HEK293 (cell line): Measurements from ENCODE around the gene SLC35E4.
A peak's percentile ranks its signal among the peaks of the same experiment; 100 is the strongest.
"Not testable (repeated sequence)": the region's sequence is repeated elsewhere in the genome, so short reads cannot be mapped to it uniquely, and the experiment has no call there.

Source experiments
- CTCF ChIA-PET: fragments of 350-600 bp; formaldehyde crosslinking; extraction: SDS; loops from one replicate; lab custom pipeline; 2021; ENCODE audit warnings: antibody characterized with exemption; lab: Yijun Ruan, JAX
- POLR2A ChIA-PET: fragments of 300-600 bp; formaldehyde crosslinking; extraction: SDS; loops from one replicate; lab custom pipeline; 2020; ENCODE audit warnings: antibody characterized with exemption, inconsistent platforms; lab: Yijun Ruan, JAX
- H3K27ac ChIP-seq: fragments of 200-500 bp; sonication (Bioruptor generic); 2 replicates; pipeline ENCODE4 v1.5.1; 2014; ENCODE audit warnings: low read depth, low read length, control low read depth, inconsistent platforms; ENCODE audit errors: extremely low read depth
- H3K36me3 ChIP-seq, 2 experiments: fragments of 200-500 bp in 1 of 2; sonication (Bioruptor generic) in 1 of 2; 1 replicate in 1 of 2; 2 replicates in 1 of 2; pipeline ENCODE4 v1.5.1; 2014 to 2017; ENCODE audit warnings: inconsistent platforms in 2 of 2, low read length in 2 of 2; ENCODE audit not compliant: control insufficient read depth in 2 of 2, insufficient read depth in 1 of 2
- H3K4me1 ChIP-seq: fragments of 200-500 bp; sonication (Bioruptor generic); 2 replicates; pipeline ENCODE4 v1.5.1; 2014; ENCODE audit warnings: mild to moderate bottlenecking, low read length, inconsistent platforms; ENCODE audit not compliant: control insufficient read depth, insufficient read depth
- H3K4me3 ChIP-seq: 2 replicates; pipeline ENCODE4 v1.5.1; 2011; ENCODE audit warnings: low read depth, mild to moderate bottlenecking, control low read depth, low read length, moderate library complexity
- H3K9me3 ChIP-seq: fragments of 200-500 bp; sonication (Bioruptor generic); 2 replicates; pipeline ENCODE4 v1.5.1; 2014; ENCODE audit warnings: low read depth, low read length, inconsistent platforms; ENCODE audit not compliant: control insufficient read depth, insufficient read depth
- ATF2 ChIP-seq: fragments of 450-650 bp; formaldehyde crosslinking; IDR thresholded peaks from 2 replicates; pipeline ENCODE4 v1.5.1; 2016; ENCODE audit warnings: missing biosample characterization, missing genetic modification characterization, low read depth
- IKZF3 ChIP-seq: fragments of 450-650 bp; IDR thresholded peaks from 2 replicates; pipeline ENCODE4 v1.5.0; 2018; ENCODE audit warnings: missing biosample characterization, mild to moderate bottlenecking, missing genetic modification characterization, moderate library complexity
- ZBTB17 ChIP-seq: fragments of 450-650 bp; formaldehyde crosslinking; IDR thresholded peaks from 2 replicates; pipeline ENCODE4 v1.5.1; 2016; ENCODE audit warnings: missing biosample characterization, missing genetic modification characterization
- ZNF16 ChIP-seq: fragments of 450-650 bp; formaldehyde crosslinking; IDR thresholded peaks from 2 replicates; pipeline ENCODE4 v1.5.1; 2016; ENCODE audit warnings: low read depth, missing biosample characterization, missing genetic modification characterization
- ZNF211 ChIP-seq: fragments of 450-650 bp; formaldehyde crosslinking; IDR thresholded peaks from 2 replicates; pipeline ENCODE4 v1.5.1; 2016; ENCODE audit warnings: low read depth, missing biosample characterization, missing genetic modification characterization
- ZNF23 ChIP-seq: fragments of 450-650 bp; formaldehyde crosslinking; IDR thresholded peaks from 2 replicates; pipeline ENCODE4 v1.5.1; 2016; ENCODE audit warnings: missing biosample characterization, missing genetic modification characterization, borderline replicate concordance
- ZNF239 ChIP-seq: fragments of 450-650 bp; formaldehyde crosslinking; IDR thresholded peaks from 2 replicates; pipeline ENCODE4 v1.5.1; 2016; ENCODE audit warnings: missing biosample characterization, missing genetic modification characterization
- ZNF274 ChIP-seq, 2 experiments: fragments of 200-500 bp in 1 of 2; fragments of 450-650 bp in 1 of 2; sonication (Bioruptor generic) in 1 of 2; formaldehyde crosslinking in 1 of 2; IDR thresholded peaks; 2 replicates each; pipeline versions ENCODE4 v1.5.1 to v1.6.1; 2014 to 2016; ENCODE audit warnings: borderline replicate concordance in 1 of 2, inconsistent platforms in 1 of 2, low read length in 1 of 2, missing biosample characterization in 1 of 2, missing genetic modification characterization in 1 of 2
- ZNF280C ChIP-seq: fragments of 450-650 bp; formaldehyde crosslinking; IDR thresholded peaks from 2 replicates; pipeline ENCODE4 v1.5.1; 2016; ENCODE audit warnings: missing biosample characterization, missing genetic modification characterization
- ZNF311 ChIP-seq: fragments of 450-650 bp; formaldehyde crosslinking; IDR thresholded peaks from 2 replicates; pipeline ENCODE4 v1.5.1; 2017; ENCODE audit warnings: missing biosample characterization, missing genetic modification characterization, borderline replicate concordance
- ZNF350 ChIP-seq: fragments of 450-650 bp; formaldehyde crosslinking; IDR thresholded peaks from 2 replicates; pipeline ENCODE4 v1.5.0; 2017; ENCODE audit warnings: missing biosample characterization, mild to moderate bottlenecking, missing genetic modification characterization
- ZNF394 ChIP-seq: fragments of 450-650 bp; formaldehyde crosslinking; IDR thresholded peaks from 2 replicates; pipeline ENCODE4 v1.5.1; 2016; ENCODE audit warnings: missing biosample characterization, missing genetic modification characterization, mild to moderate bottlenecking, moderate library complexity, borderline replicate concordance
- ZNF548 ChIP-seq: fragments of 450-650 bp; formaldehyde crosslinking; IDR thresholded peaks from 2 replicates; pipeline ENCODE4 v1.5.1; 2016; ENCODE audit warnings: missing biosample characterization, missing genetic modification characterization
- ZNF571 ChIP-seq: fragments of 450-650 bp; formaldehyde crosslinking; IDR thresholded peaks from 2 replicates; pipeline ENCODE4 v1.5.0; 2017; ENCODE audit warnings: missing biosample characterization, missing genetic modification characterization
- ZNF623 ChIP-seq: fragments of 450-650 bp; formaldehyde crosslinking; IDR thresholded peaks from 2 replicates; pipeline ENCODE4 v1.5.1; 2016; ENCODE audit warnings: missing biosample characterization, missing genetic modification characterization
- ZNF624 ChIP-seq: fragments of 450-650 bp; formaldehyde crosslinking; IDR thresholded peaks from 2 replicates; pipeline ENCODE4 v1.5.1; 2017; ENCODE audit warnings: missing biosample characterization, missing genetic modification characterization
- ZNF629 ChIP-seq: fragments of 450-650 bp; formaldehyde crosslinking; IDR thresholded peaks from 2 replicates; pipeline ENCODE4 v1.5.1; 2017; ENCODE audit warnings: missing biosample characterization, missing genetic modification characterization
- TF ChIP-seq, protein P1 (sequence below): fragments of 450-650 bp; formaldehyde crosslinking; IDR thresholded peaks from 2 replicates; pipeline ENCODE4 v1.5.0; 2017; ENCODE audit warnings: missing biosample characterization, missing genetic modification characterization, borderline replicate concordance

The SLC35E4 gene

DNA sequence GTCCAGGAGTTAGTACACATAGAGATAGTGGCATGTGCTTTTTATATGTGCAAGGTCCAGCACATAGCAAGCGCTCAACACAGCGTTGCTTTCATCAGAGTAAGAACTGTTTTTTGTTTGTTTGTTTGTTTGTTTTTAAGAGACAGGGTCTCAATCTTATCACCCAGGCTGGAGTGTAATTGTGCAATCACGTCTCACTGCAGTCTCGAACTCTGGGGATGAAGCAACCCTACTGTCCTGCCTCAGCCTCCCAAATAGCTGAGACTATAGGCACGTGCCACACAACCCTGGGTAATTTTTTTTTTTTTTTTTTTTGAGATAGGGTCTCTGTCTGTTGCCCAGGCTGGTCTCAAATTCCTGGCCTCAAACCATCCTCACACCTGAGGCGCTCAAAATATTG is 17.8 kb upstream of the SLC35E4 start:
- H3K9me3 ChIP-seq, result no peaks in the 10 kb centered on the region
- H3K4me3 ChIP-seq, result no peak overlapping the region
- H3K4me1 ChIP-seq, result no peaks in the 10 kb centered on the region
- H3K36me3 ChIP-seq, result peaks cover 0 to 4% of the 10 kb centered on the region in 2 experiments; a peak in 1 of 3 replicates
- CTCF ChIA-PET, result interaction anchor here (3.2 to 3.4 kb wide), 2 partner anchors 16 to 17 kb away, joined by 10 to 29 read pairs; partner anchors contain the start of gene SLC35E4
- H3K27ac ChIP-seq, result no peak overlapping the region
- POLR2A ChIA-PET, result no interaction called here
- TF ChIP-seq, protein P1, sequence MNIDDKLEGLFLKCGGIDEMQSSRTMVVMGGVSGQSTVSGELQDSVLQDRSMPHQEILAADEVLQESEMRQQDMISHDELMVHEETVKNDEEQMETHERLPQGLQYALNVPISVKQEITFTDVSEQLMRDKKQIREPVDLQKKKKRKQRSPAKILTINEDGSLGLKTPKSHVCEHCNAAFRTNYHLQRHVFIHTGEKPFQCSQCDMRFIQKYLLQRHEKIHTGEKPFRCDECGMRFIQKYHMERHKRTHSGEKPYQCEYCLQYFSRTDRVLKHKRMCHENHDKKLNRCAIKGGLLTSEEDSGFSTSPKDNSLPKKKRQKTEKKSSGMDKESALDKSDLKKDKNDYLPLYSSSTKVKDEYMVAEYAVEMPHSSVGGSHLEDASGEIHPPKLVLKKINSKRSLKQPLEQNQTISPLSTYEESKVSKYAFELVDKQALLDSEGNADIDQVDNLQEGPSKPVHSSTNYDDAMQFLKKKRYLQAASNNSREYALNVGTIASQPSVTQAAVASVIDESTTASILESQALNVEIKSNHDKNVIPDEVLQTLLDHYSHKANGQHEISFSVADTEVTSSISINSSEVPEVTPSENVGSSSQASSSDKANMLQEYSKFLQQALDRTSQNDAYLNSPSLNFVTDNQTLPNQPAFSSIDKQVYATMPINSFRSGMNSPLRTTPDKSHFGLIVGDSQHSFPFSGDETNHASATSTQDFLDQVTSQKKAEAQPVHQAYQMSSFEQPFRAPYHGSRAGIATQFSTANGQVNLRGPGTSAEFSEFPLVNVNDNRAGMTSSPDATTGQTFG (tag by site-specific recombination), result no peak
- TF ChIP-seq ZNF23 (tag by site-specific recombination) (no peak), ZNF274 (IDR thresholded peaks at IDR 0.05; ENCODE audit: low read length) (no peak), ZNF274 (tag by site-specific recombination; IDR thresholded peaks at IDR 0.05; ENCODE audit: borderline replicate concordance) (no peak), ZNF571 (tag by site-specific recombination) (no peak), IKZF3 (tag by site-specific recombination) (no peak), ZNF311 (no peak), ZNF280C (tag by site-specific recombination) (no peak), ZNF548 (tag by site-specific recombination) (no peak), ZNF16 (tag by site-specific recombination) (no peak), ZNF394 (tag by site-specific recombination) (no peak), ZNF629 (tag by site-specific recombination) (no peak), ATF2 (tag by site-specific recombination) (no peak), ZNF350 (tag by site-specific recombination) (no peak), ZBTB17 (tag by site-specific recombination) (no peak), ZNF623 (tag by site-specific recombination) (no peak), ZNF211 (tag by site-specific recombination) (no peak), ZNF239 (tag by site-specific recombination) (no peak), ZNF624 (no peak)

GRCh38 chr22:30619909-30620308 is 15.7 kb upstream of the SLC35E4 start:
- H3K4me3 ChIP-seq, H3K36me3 ChIP-seq, H3K9me3 ChIP-seq, H3K27ac ChIP-seq, H3K4me1 ChIP-seq: not testable (repeated sequence)
- peak; percentile 54; the same call in 1 of the 2 replicates for TF ChIP-seq ATF2 (tag by site-specific recombination)
- CTCF ChIA-PET, result interaction anchor here (0.6 to 3.4 kb wide), 4 partner anchors 9 to 365 kb away, joined by 3 to 29 read pairs (median 4); partner anchors contain the start of gene SLC35E4
- POLR2A ChIA-PET, result interaction anchor here (1.0 kb wide), 1 partner anchor 13 kb away, joined by 6 read pairs; the partner anchor contains the start of gene TCN2
